Measurements from ENCODE around the gene TPTE2. TPM values are rescaled to one million over a fixed set of nuclear protein-coding genes. Genes with fewer than 3 reads are reported as not detected.
"Not testable (repeated sequence)": the region's sequence is repeated elsewhere in the genome, so short reads cannot be mapped to it uniquely, and the experiment has no call there.

Gene TPTE2
- total RNA-seq, 1 donor from 2014 or later = not detected

GRCh38 chr13:19567820-19568534 lies 6.6 kb upstream of the TPTE2 start:
- no peaks in the 10 kb centered on the region for H3K4me1 ChIP-seq (ENCODE audit: insufficient read depth, low read length)
- no peaks in the 10 kb centered on the region for H4K20me1 ChIP-seq (ENCODE audit: insufficient read depth, low read length)
- no peaks in the 10 kb centered on the region for H3K4me1 Mint-ChIP-seq (ENCODE audit: low read depth, unreplicated experiment)
- no peak for DNase-seq (ENCODE audit: low read depth)
- no peak overlapping the region for H3K4me3 ChIP-seq (ENCODE audit: insufficient read depth, low read depth, low read length)
- no peak for FAIRE-seq
- H3K36me3 ChIP-seq (ENCODE audit: insufficient read depth, low read length) = no peaks in the 10 kb centered on the region
- H3K9me3 ChIP-seq (ENCODE audit: insufficient read depth, low read depth, low read length) = no peaks in the 10 kb centered on the region
- no peak overlapping the region for H3K9ac ChIP-seq (ENCODE audit: low read length)
- H3K36me3 Mint-ChIP-seq (ENCODE audit: low read depth, unreplicated experiment) = no peaks in the 10 kb centered on the region
- no peak overlapping the region for H2AFZ ChIP-seq (ENCODE audit: low read depth, low read length)
- H3K79me2 ChIP-seq (ENCODE audit: insufficient read depth, low read length) = no peaks in the 10 kb centered on the region
- no peaks in the 10 kb centered on the region for H3K27me3 Mint-ChIP-seq (ENCODE audit: low read depth, unreplicated experiment)
- no peak overlapping the region for H3K27ac Mint-ChIP-seq (ENCODE audit: unreplicated experiment)
- no peak overlapping the region for H3K4me3 Mint-ChIP-seq (ENCODE audit: unreplicated experiment)
- H3K4me2 ChIP-seq (ENCODE audit: low read length) = no peak overlapping the region
- TF ChIP-seq CTCF (IDR thresholded peaks at IDR 0.05; ENCODE audit: insufficient read depth, low read depth, low read length) = no peak
- TF ChIP-seq EZH2 (IDR thresholded peaks at IDR 0.05; ENCODE audit: insufficient read depth, low read length) = no peak
- no peak overlapping the region for H3K27ac ChIP-seq (ENCODE audit: low read depth, low read length)
- peaks cover 5% of the 10 kb centered on the region for H3K9me3 Mint-ChIP-seq (ENCODE audit: unreplicated experiment)
- peaks cover 3% of the 10 kb centered on the region for H3K27me3 ChIP-seq (ENCODE audit: insufficient read depth, low read length)

- H3K27ac Mint-ChIP-seq (ENCODE audit: unreplicated experiment) = no peak overlapping the region
- no peaks in the 10 kb centered on the region for H3K4me1 Mint-ChIP-seq (ENCODE audit: low read depth, unreplicated experiment)
- Histone ChIP-seq H3K27ac (ENCODE audit: low read depth, low read length) (no peak overlapping the region), H3K4me1 (ENCODE audit: insufficient read depth, low read length) (no peaks in the 10 kb centered on the region), H3K79me2 (ENCODE audit: insufficient read depth, low read length) (no peaks in the 10 kb centered on the region), H3K4me2 (ENCODE audit: low read length) (no peak overlapping the region), H4K20me1 (ENCODE audit: insufficient read depth, low read length) (no peaks in the 10 kb centered on the region), H3K9ac (ENCODE audit: low read length) (no peak overlapping the region), H2AFZ (ENCODE audit: low read depth, low read length) (no peak overlapping the region), H3K36me3 (ENCODE audit: insufficient read depth, low read length) (no peaks in the 10 kb centered on the region), H3K4me3 (ENCODE audit: insufficient read depth, low read depth, low read length) (no peak overlapping the region), H3K9me3 (ENCODE audit: insufficient read depth, low read depth, low read length) (no peaks in the 10 kb centered on the region), H3K27me3 (ENCODE audit: insufficient read depth, low read length) (peaks cover 3% of the 10 kb centered on the region)
- TF ChIP-seq EZH2 (IDR thresholded peaks at IDR 0.05; ENCODE audit: insufficient read depth, low read length) (no peak), CTCF (IDR thresholded peaks at IDR 0.05; ENCODE audit: insufficient read depth, low read depth, low read length) (no peak)
- FAIRE-seq (no peak), DNase-seq (ENCODE audit: low read depth) (no peak)
- H3K27me3 Mint-ChIP-seq (ENCODE audit: low read depth, unreplicated experiment) = no peaks in the 10 kb centered on the region
- H3K9me3 Mint-ChIP-seq (ENCODE audit: unreplicated experiment) = peaks cover 3% of the 10 kb centered on the region
- no peaks in the 10 kb centered on the region for H3K36me3 Mint-ChIP-seq (ENCODE audit: low read depth, unreplicated experiment)
- H3K4me3 Mint-ChIP-seq (ENCODE audit: unreplicated experiment) = no peak overlapping the region
Observed at GRCh38 chr13:19561585-19561984, 253 bp upstream of the TPTE2 start.

- not testable (repeated sequence) for H3K4me1 ChIP-seq (ENCODE audit: insufficient read depth, low read length); H3K36me3 Mint-ChIP-seq (ENCODE audit: low read depth, unreplicated experiment); H3K4me3 Mint-ChIP-seq (ENCODE audit: unreplicated experiment); H3K4me2 ChIP-seq (ENCODE audit: low read length); H3K36me3 ChIP-seq (ENCODE audit: insufficient read depth, low read length); H3K79me2 ChIP-seq (ENCODE audit: insufficient read depth, low read length); H2AFZ ChIP-seq (ENCODE audit: low read depth, low read length); H3K4me1 Mint-ChIP-seq (ENCODE audit: low read depth, unreplicated experiment); DNase-seq (ENCODE audit: low read depth); H4K20me1 ChIP-seq (ENCODE audit: insufficient read depth, low read length); H3K27me3 ChIP-seq (ENCODE audit: insufficient read depth, low read length); H3K9ac ChIP-seq (ENCODE audit: low read length); FAIRE-seq; H3K27ac Mint-ChIP-seq (ENCODE audit: unreplicated experiment); H3K4me3 ChIP-seq (ENCODE audit: insufficient read depth, low read depth, low read length); H3K9me3 Mint-ChIP-seq (ENCODE audit: unreplicated experiment); H3K27ac ChIP-seq (ENCODE audit: low read depth, low read length); H3K9me3 ChIP-seq (ENCODE audit: insufficient read depth, low read depth, low read length); H3K27me3 Mint-ChIP-seq (ENCODE audit: low read depth, unreplicated experiment)
Observed at GRCh38 chr13:19560672-19561071, 660 bp downstream of the TPTE2 start.

GRCh38 chr13:19559739-19560138 lies 1.6 kb downstream of the TPTE2 start:
- not testable (repeated sequence) for H3K36me3 ChIP-seq (ENCODE audit: insufficient read depth, low read length); H3K27me3 ChIP-seq (ENCODE audit: insufficient read depth, low read length); H3K9me3 Mint-ChIP-seq (ENCODE audit: unreplicated experiment); H3K4me1 Mint-ChIP-seq (ENCODE audit: low read depth, unreplicated experiment); H3K4me2 ChIP-seq (ENCODE audit: low read length); H3K9me3 ChIP-seq (ENCODE audit: insufficient read depth, low read depth, low read length); H3K4me1 ChIP-seq (ENCODE audit: insufficient read depth, low read length); H3K9ac ChIP-seq (ENCODE audit: low read length); H3K4me3 Mint-ChIP-seq (ENCODE audit: unreplicated experiment); DNase-seq (ENCODE audit: low read depth); H3K79me2 ChIP-seq (ENCODE audit: insufficient read depth, low read length); H3K36me3 Mint-ChIP-seq (ENCODE audit: low read depth, unreplicated experiment); H3K4me3 ChIP-seq (ENCODE audit: insufficient read depth, low read depth, low read length); H3K27ac ChIP-seq (ENCODE audit: low read depth, low read length); H2AFZ ChIP-seq (ENCODE audit: low read depth, low read length); FAIRE-seq; H4K20me1 ChIP-seq (ENCODE audit: insufficient read depth, low read length); H3K27ac Mint-ChIP-seq (ENCODE audit: unreplicated experiment); H3K27me3 Mint-ChIP-seq (ENCODE audit: low read depth, unreplicated experiment)

GRCh38 chr13:19557287-19557686 lies 4.0 kb downstream of the TPTE2 start:
- H3K27ac ChIP-seq (ENCODE audit: low read depth, low read length); H3K9me3 Mint-ChIP-seq (ENCODE audit: unreplicated experiment); H3K9me3 ChIP-seq (ENCODE audit: insufficient read depth, low read depth, low read length); H3K4me1 ChIP-seq (ENCODE audit: insufficient read depth, low read length); H3K36me3 ChIP-seq (ENCODE audit: insufficient read depth, low read length); H3K9ac ChIP-seq (ENCODE audit: low read length); H4K20me1 ChIP-seq (ENCODE audit: insufficient read depth, low read length); FAIRE-seq; H3K27me3 Mint-ChIP-seq (ENCODE audit: low read depth, unreplicated experiment); H3K4me2 ChIP-seq (ENCODE audit: low read length); H3K4me1 Mint-ChIP-seq (ENCODE audit: low read depth, unreplicated experiment); H2AFZ ChIP-seq (ENCODE audit: low read depth, low read length); DNase-seq (ENCODE audit: low read depth); H3K27me3 ChIP-seq (ENCODE audit: insufficient read depth, low read length); H3K4me3 ChIP-seq (ENCODE audit: insufficient read depth, low read depth, low read length); H3K36me3 Mint-ChIP-seq (ENCODE audit: low read depth, unreplicated experiment); H3K27ac Mint-ChIP-seq (ENCODE audit: unreplicated experiment); H3K79me2 ChIP-seq (ENCODE audit: insufficient read depth, low read length); H3K4me3 Mint-ChIP-seq (ENCODE audit: unreplicated experiment): not testable (repeated sequence)
